Measurements from ENCODE around the gene DDX5.
"Not testable (repeated sequence)": the region's sequence is repeated elsewhere in the genome, so short reads cannot be mapped to it uniquely, and the experiment has no call there.

Gene DDX5

DNA sequence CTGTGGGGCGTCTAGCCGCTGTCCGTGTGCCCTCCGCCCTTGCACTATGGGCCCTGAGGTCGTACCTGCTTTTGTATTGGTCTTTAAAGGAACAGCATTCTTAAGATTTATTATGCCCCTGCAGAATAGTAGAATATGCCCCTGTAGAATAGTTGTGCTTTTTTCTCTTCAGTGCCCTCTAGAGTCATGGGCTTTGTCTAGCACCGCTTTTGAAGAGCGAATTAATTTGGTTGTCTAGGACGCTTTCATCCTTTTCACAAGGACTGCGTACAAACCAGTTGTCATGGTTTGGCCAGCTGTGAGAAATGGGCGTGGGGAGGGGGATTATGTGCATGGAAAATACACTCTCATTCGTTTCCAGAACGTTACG is 1.3 kb upstream of the DDX5 start:
- peak; percentile 72 for DNase-seq (ENCODE audit: low spot score)

- peak; percentile 96 for DNase-seq (ENCODE audit: low spot score)
Measured at GRCh38 chr17:64506576-64507412, 705 bp upstream of the DDX5 start, which contains the start of gene CEP95. CEP95 (plus strand) TSS chr17:64506977; CDS start chr17:64507098, 121 bp downstream.

DNA sequence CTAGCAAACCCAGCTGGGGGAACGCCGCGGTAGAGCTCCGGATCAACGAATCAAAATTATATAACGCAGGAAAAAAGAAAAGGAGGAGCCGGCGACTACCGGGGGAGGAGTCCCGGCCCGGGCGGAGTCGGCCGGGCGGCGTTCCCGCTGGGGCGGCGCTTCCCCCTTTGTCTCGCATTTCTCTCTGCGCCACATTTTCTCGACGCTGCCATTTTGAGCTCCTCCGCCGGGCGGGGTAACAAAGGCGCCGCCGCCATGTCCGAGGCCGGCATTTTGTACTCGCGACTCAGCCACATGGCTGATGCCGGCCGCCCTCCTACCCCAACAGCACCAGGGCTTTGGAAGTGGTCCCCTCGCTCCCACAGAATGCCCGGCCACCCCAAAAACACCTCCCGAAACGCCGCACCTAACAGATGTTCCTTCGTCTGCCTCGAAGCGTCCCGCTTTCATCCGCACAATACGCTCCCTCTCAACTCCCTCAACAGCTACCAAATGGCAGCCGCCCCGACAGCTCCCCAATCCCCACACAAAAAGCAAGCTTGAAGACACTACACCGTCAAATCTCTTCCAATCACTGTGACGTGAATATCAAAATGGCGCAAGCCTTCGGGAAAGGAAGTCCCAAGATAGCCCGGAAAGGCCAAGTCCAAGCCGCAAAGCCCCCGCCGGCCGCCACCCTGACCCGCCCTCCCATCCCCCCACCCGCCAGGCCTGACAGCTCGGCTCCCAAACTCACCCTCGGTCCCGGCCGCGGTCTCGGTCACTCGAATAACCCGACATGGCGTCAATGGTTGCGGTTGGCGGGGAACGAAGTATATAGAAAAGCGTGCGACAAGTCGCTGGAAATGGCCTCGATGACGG is 519 bp downstream of the DDX5 start:
- peak; percentile 88 for DNase-seq (ENCODE audit: low spot score)

- DNase-seq (ENCODE audit: low spot score): no peak
Measured at GRCh38 chr17:64504769-64505339, 1.2 kb downstream of the DDX5 start.

GRCh38 chr17:64503821-64504768 is 2.0 kb downstream of the DDX5 start:
- DNase-seq (ENCODE audit: low spot score): no peak

DNA sequence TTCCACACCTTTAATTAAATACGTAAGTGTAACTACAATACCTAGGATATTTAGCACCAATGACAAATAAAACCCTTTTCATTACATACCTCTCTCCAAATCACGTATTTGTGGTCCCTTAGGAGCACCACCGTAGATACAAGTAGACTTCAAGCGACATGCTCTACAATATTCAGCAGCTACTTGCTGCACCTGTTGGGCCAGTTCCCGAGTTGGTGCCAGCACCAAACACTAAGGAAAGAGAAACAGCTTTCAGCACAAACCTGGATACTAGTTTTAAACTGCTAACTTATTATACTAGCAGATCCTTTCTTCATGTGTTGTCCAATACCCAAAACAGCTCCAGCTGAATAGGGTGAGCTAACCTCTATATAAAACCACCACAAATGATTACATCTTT is 2.7 kb downstream of the DDX5 start:
- no peak for DNase-seq (ENCODE audit: low spot score)

GRCh38 chr17:64502809-64503208 is 3.3 kb downstream of the DDX5 start:
- no peak for DNase-seq (ENCODE audit: low spot score)

- no peak for DNase-seq (ENCODE audit: low spot score)
Measured at GRCh38 chr17:64502021-64502420, 4.1 kb downstream of the DDX5 start.

DNA sequence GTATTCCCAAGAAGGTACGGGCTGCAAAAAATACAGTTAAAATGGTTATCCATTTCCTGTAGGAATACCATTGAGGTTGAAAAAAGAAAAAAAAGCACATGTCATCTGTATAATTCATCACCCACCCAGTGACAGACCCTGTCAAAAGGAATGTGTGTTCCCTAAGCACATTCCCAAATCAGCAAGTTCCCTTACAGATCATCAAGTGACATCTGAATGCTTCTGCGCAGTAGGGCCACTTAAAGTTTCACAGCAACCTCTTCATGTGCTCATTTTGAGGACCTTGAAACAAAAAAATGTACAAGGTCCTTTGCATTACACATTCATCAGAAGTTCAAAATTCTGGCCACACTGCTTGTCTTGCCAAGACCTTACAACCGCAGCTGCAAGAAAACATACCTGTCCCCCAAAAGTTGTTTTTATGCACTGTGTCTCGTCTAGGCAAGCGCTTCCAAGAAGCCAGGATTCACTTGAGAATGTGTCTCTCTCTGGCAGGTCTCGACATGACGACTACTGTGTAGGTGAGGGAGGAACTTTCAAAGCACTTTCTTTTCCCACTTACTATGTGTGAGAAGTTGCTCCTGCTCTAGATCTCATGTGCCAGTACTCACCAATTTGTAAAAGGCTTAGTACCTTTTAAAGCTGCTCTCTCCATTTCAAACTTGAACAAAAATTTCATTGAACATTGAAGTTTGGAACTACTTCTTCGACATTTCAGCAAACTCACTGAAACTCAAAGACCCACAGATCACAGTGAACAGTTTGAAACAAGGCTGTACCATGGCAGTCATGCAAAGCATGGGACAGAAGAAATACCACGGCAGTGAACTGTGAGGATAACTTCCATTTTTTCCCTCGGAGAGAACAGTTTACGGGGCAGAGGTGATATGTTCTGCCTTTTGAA is 5.0 kb downstream of the DDX5 start:
- DNase-seq (ENCODE audit: low spot score): no peak

DNA sequence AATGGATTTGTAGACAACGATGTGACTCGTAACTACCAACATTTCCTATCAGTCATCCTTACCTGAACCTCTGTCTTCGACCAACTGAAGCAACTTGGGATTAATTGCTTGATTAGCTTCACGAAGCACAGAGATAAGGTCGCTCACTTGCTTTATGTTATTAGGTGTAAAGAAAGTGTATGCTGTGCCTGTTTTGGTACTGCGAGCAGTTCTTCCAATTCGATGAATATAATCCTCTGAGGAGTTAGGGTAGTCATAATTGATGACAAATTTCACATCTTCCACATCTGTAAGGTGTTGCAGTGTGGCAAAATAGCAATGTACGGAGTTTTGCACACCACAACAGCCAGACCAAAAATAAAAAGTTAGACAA is 5.6 kb downstream of the DDX5 start:
- DNase-seq (ENCODE audit: low spot score): no peak

- DNase-seq (ENCODE audit: low spot score): no peak
Measured at GRCh38 chr17:64499805-64500486, 6.1 kb downstream of the DDX5 start.

DNA sequence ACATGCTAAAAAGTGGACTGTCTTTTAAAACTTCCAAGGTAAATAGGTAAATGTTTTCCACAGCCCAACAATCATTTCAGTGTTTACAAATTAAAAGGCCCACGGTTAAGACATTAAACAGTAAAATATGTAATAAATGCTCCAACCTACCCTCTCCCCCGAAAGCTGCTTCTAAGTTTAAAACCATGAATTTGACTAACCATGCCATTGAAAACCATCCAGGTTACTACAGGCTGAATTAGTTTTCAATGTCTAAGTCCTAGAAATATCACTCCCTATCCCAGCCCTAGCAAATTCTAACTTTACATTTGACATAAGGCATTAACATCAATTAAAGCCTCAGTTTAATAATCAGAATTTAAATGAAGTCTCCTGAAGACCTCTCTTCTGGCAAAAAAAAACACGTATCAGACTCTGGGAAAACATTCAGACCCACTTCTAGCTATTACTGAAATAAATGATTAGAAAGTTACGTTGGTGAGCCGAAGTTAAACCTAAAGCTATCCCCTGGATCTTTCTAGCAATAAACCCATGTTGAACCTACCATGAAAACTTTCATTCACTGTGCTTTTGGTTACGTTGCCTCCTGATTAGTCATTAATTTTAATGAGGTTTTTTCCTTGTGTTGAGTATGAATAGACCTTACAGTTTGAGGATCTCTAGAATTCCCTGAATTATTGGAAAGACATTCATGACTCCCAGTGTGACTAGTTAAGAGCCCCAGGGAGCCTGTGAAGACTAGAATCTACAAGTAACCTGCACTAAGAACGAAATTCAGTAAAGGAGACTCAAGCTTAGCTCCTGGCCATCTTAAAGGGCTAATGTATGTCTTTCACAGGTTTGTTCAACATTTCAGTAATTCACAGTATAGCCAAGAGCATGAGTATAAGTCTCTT is 7.5 kb downstream of the DDX5 start:
- no peak for DNase-seq (ENCODE audit: low spot score)

GRCh38 chr17:64497565-64498035 is 8.5 kb downstream of the DDX5 start:
- no peak for DNase-seq (ENCODE audit: low spot score)

- DNase-seq (ENCODE audit: low spot score): peak; percentile 96
Measured at GRCh38 chr17:64496786-64497564, 9.1 kb downstream of the DDX5 start, which contains the start of gene POLG2. POLG2 (minus strand) TSS chr17:64497054; CDS start chr17:64496968, 86 bp downstream.

DNA sequence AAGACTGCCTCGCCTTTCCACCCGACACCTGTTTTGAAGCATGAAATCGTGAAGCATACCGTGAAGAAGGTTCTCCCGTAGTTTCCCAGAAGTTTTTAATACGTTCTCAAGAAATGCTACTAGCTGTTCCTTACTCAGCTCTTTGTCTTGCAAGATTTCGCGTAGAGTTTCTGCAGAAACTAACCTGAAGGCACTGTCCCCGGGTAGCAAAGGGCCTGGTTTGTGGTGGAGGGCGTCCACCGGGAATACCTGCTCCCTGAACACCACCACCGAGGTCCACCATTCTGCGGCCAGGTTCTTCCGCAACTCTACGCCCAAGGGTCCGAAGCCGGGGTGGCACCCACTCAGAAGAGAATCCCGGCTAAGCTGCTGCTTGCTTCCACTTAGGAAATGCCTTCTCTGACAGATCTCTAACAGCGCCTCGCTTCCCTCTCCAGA is 9.7 kb downstream of the DDX5 start:
- DNase-seq (ENCODE audit: low spot score): no peak

DNA sequence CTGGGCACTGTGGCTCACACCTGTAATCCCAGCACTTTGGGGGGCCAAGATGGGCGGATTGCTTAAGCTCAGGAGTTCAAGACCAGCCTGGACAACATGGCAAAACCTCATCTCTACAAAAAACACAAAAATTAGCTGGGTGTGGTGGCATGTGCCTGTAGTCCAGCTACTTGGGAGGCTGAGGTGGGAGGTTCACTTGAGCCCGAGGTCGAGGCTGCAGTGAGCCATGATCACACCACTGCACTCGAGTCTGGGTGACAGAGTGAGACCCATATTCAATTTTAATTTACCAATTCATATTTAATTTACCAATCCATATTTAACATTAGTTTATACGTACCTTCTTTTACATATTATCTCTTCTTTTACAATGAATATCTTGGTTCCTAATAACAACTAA is 10.8 kb downstream of the DDX5 start:
- not testable (repeated sequence) for DNase-seq (ENCODE audit: low spot score)

DNA sequence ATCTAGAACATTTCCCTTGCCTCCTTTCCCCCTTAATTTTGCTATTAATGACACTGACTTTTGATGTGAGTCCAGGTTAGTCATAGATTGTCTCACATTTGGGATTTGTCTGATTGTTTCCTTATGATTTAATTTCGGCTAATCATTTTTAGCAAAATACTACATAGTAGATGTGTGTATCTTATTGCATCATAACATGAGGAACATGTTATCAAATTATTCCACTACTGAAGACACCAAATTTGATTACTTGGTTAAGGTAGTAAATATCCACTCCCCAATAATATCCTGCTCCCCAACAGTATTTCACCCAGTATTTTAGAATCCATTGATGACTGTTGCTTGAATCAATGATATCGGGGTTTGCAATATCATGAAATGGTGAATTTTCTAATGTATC is 12.0 kb downstream of the DDX5 start:
- no peak for DNase-seq (ENCODE audit: low spot score)

Measured in Ammon's horn (tissue), 1 donor.